RKO (cell line): ENCODE measurements around the gene OSCP1.

Experiments
- DNase-seq: peaks from one replicate; pipeline ENCODE4 v3.0.0-alpha.2; 2016; ENCODE audit warnings: low spot score

Gene OSCP1

GRCh38 chr1:36401602-36402503 is 48.4 kb downstream of the OSCP1 start:
- DNase-seq, result peak; percentile 19

- peak; percentile 99 for DNase-seq
These were observed 49.2 kb downstream of the OSCP1 start for GRCh38 chr1:36400825-36401601.

GRCh38 chr1:36400514-36400824 is 49.8 kb downstream of the OSCP1 start:
- DNase-seq, result peak; percentile 33

- DNase-seq, result no peak
These were observed 51.8 kb downstream of the OSCP1 start for GRCh38 chr1:36398370-36398977.

- DNase-seq, result peak; percentile 94
These were observed 52.6 kb downstream of the OSCP1 start, which contains the start of gene LSM10 for GRCh38 chr1:36397378-36398230. Gene LSM10, minus strand, starts transcription at chr1:36397908. Its CDS starts 3,779 bp downstream, at chr1:36394129.

- no peak for DNase-seq
These were observed 53.2 kb downstream of the OSCP1 start for GRCh38 chr1:36397083-36397377.

GRCh38 chr1:36396359-36396758 is 53.9 kb downstream of the OSCP1 start:
- DNase-seq, result no peak

- DNase-seq, result no peak
These were observed 56.6 kb downstream of the OSCP1 start for GRCh38 chr1:36393686-36394085.

GRCh38 chr1:36392836-36393235 is 57.4 kb downstream of the OSCP1 start:
- DNase-seq, result no peak

GRCh38 chr1:36391271-36391670 is 59.0 kb downstream of the OSCP1 start:
- no peak for DNase-seq

GRCh38 chr1:36390411-36390810 is 59.8 kb downstream of the OSCP1 start:
- no peak for DNase-seq

- no peak for DNase-seq
These were observed 60.3 kb downstream of the OSCP1 start for GRCh38 chr1:36389999-36390398.

- no peak for DNase-seq
These were observed 61.0 kb downstream of the OSCP1 start for GRCh38 chr1:36389261-36389660.

GRCh38 chr1:36387141-36387949 is 62.9 kb downstream of the OSCP1 start:
- no peak for DNase-seq

GRCh38 chr1:36386265-36387140 is 63.7 kb downstream of the OSCP1 start:
- DNase-seq, result peak; percentile 100

GRCh38 chr1:36385410-36386264 is 64.6 kb downstream of the OSCP1 start, which contains the start of gene STK40:
Gene STK40, minus strand, starts transcription at chr1:36385924. Its CDS starts 24,592 bp downstream, at chr1:36361332.
- DNase-seq, result peak; percentile 99

GRCh38 chr1:36384542-36385409 is 65.5 kb downstream of the OSCP1 start:
- DNase-seq, result peak; percentile 65

GRCh38 chr1:36383240-36383639 is 67.0 kb downstream of the OSCP1 start:
- no peak for DNase-seq
